ENCODE data around the gene COPA.
"Not testable (repeated sequence)": the region's sequence is repeated elsewhere in the genome, so short reads cannot be mapped to it uniquely, and the experiment has no call there.

GRCh38 chr1:160384812-160385211, 41.8 kb upstream of the COPA start:
- TF ChIP-seq REST (IDR thresholded peaks at IDR 0.05; ENCODE audit: insufficient replicate concordance, low read depth); CTCF (IDR thresholded peaks at IDR 0.05; ENCODE audit: insufficient read depth, low read length); POLR2AphosphoS5 (IDR thresholded peaks at IDR 0.05; ENCODE audit: low read depth); GABPA (IDR thresholded peaks at IDR 0.05; ENCODE audit: low read depth): not testable (repeated sequence)
